IPS DF 4.7 (cell line): ENCODE results near the gene NANOG.
"Not testable (repeated sequence)": the region's sequence is repeated elsewhere in the genome, so short reads cannot be mapped to it uniquely, and the experiment has no call there.

ENCODE experiments used
- DNase-seq: peaks from one replicate; pipeline ENCODE4 v3.0.0-alpha.2; 2013; ENCODE audit warnings: low spot score; ENCODE audit errors: extremely low read depth

Gene NANOG

DNA sequence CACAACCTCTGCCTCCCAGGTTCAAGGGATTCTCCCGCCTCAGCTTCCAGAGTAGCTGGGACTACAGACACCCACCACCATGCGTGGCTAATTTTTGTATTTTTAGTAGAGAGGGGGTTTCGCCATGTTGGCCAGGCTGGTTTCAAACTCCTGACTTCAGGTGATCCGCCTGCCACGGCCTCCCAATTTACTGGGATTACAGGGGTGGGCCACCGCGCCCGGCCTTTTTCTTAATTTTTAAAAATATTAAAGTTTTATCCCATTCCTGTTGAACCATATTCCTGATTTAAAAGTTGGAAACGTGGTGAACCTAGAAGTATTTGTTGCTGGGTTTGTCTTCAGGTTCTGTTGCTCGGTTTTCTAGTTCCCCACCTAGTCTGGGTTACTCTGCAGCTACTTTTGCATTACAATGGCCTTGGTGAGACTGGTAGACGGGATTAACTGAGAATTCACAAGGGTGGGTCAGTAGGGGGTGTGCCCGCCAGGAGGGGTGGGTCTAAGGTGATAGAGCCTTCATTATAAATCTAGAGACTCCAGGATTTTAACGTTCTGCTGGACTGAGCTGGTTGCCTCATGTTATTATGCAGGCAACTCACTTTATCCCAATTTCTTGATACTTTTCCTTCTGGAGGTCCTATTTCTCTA, at the start of gene NANOG:
NANOG (plus strand) TSS at position 519 of the 645 bp plus-strand sequence. CDS start 213 bp downstream, outside the sequence.
- DNase-seq, result not testable (repeated sequence)

DNA sequence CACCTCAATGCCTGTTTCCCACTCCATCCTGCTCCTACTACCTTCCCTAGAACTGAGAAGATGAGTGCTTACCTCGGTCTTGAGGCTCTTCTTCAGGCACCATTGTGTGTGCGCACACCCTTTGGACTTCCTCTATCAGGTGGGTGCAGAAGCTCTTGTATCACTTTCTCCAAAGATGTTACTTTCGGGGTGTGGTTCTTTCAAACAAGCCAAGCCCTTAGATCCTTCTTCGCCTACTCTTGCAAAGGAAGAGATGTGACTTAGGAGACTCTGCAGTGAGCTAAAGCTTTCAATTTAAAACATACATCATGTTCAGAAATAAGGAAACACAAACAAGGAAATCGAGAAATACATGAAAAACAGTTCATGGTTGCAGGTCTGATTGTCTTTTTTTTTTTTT, 42.0 kb upstream of the NANOG start, which contains the start of gene CLEC4C:
CLEC4C (minus strand) TSS at position 130 of the 400 bp plus-strand sequence; CDS start at position 103, 27 bp downstream.
- DNase-seq, result no peak

DNA sequence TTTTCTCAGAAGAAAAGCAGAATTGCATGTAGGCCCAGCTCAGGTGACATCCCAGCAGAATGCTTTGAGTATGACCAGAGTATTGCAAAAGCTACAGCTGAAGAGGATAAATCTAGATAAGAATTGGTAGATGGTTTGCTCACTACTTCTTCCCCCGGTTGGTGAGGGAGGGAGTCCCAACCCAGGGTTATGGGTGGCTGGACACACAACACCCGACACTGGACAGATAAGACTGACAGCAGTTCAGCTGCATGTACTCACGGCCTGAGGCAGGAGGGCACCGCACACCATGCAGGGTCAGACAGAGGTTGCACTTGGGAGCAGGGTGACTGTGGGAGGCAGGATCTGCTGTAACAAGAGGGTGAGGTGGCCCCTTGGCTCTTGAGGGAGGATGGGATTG, 40.4 kb upstream of the NANOG start:
- no peak for DNase-seq

GRCh38 chr12:7749442-7749841, 39.8 kb upstream of the NANOG start:
- no peak for DNase-seq

DNA sequence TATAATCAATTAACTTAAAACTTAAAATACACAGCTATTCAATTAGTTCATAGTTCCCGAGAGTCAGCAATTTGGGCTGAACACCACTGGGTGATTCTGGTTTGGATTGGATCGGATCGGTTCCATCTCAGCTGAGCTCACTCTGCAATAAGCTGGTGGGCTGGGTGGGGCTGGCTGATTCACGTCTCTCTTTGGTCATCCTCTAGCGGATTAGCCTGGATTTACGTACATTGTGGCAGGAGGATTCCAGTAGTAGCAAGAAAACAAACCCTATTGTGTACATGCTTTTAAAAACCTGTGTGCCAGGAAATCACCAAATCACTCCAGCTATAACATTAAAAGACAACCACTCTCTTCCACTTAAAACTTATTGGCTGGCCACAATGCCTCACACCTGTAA, 38.9 kb upstream of the NANOG start:
- DNase-seq, result no peak

DNA sequence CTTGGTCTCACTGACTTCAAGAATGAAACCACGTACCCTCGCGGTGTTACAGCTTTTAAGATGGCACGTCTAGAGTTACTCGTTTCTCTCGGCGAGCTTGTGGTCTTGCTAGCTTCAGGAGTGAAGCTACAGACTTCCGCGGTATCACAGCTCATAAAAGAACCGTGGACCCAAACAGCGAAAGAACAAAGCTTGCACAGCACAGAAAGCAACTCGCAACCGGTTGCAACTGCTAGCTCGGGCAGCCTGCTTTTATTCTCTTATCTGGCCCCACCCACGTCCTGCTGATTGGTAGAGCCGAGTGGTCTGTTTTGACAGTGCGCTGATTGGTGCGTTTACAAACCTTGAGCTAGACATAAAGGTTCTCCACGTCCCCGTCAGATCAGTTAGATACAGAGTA, 37.8 kb upstream of the NANOG start:
- DNase-seq, result no peak

GRCh38 chr12:7751941-7752922, 37.0 kb upstream of the NANOG start:
- not testable (repeated sequence) for DNase-seq

DNA sequence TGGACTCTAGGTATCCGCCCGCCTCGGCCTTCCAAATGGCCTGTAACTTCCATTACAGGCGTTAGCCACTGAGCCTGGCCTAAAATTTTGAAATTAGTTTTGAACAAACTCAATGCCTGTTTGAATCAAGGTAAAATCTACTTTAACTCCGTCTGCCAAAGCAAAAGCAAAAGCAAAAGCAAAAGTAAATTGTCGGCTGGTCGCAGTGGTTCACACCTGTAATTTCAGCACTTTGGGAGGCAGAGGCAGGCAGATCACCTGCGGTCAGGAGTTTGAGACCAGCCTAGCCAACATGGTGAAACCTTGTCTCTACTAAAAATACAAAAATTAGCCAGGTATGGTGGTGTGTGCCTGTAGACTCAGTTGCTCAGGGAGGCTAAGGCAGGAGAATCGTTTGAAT, 33.5 kb upstream of the NANOG start:
- DNase-seq, result not testable (repeated sequence)

DNA sequence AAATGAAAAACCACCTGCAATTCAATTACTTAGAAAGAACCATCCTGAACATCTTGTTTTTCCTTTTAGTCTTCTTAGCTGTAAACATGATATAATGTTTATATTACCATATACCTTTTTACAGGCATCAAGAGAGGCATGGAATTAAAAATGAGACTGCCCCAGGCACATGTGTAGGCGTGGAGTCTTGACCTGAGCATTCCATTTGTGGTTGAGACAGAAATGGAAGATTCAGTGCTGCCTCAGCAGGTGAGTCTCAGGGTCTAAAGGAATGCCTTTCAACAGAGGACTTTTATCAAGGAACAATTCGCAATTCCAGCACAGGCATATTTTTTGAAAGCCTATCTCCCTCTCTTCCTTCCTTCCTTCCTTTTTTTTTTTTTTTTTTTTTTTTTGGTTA, 32.2 kb upstream of the NANOG start:
- no peak for DNase-seq

DNA sequence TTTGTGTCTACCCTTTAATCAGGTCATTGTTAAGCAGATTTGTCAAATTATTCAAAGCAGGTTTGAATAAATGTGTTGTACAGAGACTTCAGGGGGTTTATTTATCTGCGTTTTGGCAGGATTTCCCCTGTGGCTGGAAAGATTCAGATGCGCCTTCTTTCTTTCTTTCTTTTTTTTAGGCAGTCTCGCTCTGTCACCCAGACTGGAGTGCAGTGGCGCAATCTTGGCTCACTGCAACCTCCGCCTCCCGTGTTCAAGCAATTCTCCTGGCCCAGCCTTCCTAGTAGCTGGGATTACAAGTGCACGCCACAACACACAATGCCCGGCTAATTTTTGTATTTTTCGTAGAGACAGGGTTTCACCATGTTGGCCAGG, 30.4 kb upstream of the NANOG start:
- no peak for DNase-seq

GRCh38 chr12:7769999-7770398, 19.2 kb upstream of the NANOG start:
- DNase-seq, result no peak

GRCh38 chr12:7781274-7781673, 7.9 kb upstream of the NANOG start:
- DNase-seq, result no peak

DNA sequence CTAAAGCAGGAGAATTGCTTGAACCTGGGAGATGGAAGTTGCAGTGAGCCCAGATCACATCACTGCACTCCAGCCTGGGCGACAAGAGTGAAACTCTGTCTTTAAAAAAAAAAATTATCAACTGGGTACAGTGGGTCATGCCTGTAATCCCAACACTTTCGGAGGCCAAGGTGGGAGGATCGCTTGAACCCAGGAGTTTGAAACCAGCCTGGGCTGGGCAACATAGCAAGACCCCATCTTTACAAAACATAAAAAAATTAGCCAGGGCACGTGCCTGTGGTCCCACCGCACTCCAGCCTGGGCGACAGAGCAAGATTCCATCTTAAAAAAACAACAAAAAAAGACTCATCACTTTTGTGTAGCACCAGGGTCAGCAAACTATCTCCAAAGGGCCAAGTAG, 7.1 kb upstream of the NANOG start:
- DNase-seq, result no peak

- not testable (repeated sequence) for DNase-seq
Measured at GRCh38 chr12:7783433-7783832, 5.8 kb upstream of the NANOG start.

GRCh38 chr12:7784701-7785100, 4.5 kb upstream of the NANOG start:
- no peak for DNase-seq

GRCh38 chr12:7787574-7788293, 1.5 kb upstream of the NANOG start:
- no peak for DNase-seq

GRCh38 chr12:7788294-7788660, 925 bp upstream of the NANOG start:
- DNase-seq, result no peak

DNA sequence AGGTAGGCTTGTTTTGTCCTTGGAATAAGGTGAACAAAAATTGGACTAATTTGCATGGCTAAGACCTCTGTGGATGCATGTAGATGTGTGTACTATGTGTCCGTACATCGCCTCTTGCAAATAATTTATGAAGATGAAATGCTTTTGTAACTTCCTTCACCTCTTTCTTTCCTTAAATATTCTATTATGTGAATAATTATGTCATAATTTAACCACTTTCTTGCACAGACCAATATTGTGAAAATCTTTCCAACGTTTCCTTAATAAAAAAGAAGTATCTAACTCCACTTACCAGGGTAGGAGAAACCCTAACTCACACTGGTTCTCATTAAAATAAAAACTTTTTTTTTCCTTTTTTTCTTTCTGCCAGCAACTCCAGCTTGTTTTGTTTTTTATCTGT, 4.0 kb downstream of the NANOG start:
- DNase-seq, result no peak

DNA sequence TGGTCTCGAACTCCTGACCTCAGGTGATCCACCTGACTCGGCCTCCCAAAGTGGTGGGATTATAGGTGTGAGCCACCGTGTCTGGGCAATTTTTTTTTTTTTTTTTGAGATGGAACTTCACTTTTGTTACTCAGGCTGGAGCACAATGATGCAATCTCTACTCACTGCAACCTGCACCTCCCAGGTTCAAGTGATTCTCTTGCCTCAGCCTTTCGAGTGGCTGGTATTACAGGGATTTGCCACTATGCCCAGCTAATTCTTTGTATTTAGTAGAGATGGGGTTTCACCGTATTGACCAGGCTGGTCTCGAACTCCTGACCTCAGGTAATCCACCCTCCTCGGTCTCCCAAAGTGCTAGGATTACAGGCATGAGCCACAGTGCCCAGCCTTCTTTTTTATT, 8.1 kb downstream of the NANOG start:
- not testable (repeated sequence) for DNase-seq

- DNase-seq, result no peak
Measured at GRCh38 chr12:7797698-7798398, 8.6 kb downstream of the NANOG start.

DNA sequence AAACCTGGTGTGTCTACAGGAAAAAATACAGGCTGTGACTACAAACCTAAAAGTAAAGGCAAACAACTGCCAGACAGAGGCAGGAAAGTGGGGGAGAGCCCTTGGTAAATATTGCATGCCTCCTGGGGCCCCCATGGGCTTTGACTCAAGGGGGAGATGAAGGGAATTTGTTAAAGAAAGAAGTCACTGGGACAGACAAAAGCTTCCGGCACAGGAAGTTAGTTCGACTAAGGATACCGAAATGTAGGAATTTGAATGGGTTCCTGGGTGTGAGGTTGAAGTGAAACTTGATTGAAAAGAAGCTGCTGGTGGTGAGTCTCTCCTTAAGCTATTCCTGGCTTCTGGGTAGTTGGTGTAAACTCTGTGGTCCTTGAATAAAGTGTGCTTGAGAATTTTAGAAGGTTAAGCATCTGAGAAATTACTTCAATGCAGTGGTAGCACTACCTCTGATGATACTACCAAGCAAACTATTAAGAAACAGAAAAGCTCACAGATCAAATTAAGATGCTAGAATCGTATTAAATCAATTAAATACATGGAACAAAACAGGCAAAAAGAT, 9.6 kb downstream of the NANOG start:
- DNase-seq, result not testable (repeated sequence)
